GM19455 (cell line): Measurements from ENCODE around the gene ETNK2.

Experiments used
- ATAC-seq: cut with Tn5 transposase; IDR thresholded peaks from one replicate; pipeline ENCODE4 v1.9.1; 2021; ENCODE audit not compliant: unreplicated experiment

Gene ETNK2, protein sequence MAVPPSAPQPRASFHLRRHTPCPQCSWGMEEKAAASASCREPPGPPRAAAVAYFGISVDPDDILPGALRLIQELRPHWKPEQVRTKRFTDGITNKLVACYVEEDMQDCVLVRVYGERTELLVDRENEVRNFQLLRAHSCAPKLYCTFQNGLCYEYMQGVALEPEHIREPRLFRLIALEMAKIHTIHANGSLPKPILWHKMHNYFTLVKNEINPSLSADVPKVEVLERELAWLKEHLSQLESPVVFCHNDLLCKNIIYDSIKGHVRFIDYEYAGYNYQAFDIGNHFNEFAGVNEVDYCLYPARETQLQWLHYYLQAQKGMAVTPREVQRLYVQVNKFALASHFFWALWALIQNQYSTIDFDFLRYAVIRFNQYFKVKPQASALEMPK

DNA sequence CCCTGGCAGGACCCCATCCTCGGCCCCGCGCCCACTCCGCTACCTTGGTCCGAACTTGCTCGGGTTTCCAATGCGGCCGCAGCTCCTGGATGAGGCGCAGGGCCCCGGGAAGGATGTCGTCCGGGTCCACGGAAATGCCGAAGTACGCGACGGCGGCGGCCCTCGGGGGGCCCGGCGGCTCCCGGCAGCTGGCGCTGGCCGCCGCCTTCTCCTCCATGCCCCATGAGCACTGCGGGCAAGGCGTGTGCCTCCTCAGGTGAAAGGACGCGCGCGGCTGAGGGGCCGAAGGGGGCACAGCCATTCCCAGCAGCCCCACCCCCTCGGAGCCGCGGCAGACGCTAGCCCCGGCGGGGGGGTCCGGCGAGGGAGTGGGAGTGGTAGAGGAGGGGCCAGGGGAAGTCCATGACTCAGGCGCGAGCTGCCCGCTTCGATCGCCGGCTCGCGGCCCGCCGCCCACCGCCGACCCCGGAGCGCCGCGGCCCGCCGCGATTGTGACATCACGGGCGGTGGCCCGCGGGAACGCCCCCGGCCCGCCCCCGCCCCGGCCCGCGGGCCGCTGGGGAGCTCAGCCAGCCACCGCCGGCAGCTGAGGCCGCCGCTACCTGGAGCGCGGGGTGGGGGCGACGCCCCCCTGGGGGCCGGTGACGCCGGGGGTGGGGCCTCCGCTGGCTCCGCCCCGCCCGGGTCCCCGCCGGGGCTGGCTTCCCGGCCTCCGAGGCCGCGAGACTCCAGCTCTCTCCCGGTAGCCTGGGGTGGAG, at the start of gene ETNK2:
TSS of gene ETNK2 (minus strand) at position 493 of the 758 bp plus-strand sequence. CDS start at position 301, 192 bp downstream.
- no peak for ATAC-seq

DNA sequence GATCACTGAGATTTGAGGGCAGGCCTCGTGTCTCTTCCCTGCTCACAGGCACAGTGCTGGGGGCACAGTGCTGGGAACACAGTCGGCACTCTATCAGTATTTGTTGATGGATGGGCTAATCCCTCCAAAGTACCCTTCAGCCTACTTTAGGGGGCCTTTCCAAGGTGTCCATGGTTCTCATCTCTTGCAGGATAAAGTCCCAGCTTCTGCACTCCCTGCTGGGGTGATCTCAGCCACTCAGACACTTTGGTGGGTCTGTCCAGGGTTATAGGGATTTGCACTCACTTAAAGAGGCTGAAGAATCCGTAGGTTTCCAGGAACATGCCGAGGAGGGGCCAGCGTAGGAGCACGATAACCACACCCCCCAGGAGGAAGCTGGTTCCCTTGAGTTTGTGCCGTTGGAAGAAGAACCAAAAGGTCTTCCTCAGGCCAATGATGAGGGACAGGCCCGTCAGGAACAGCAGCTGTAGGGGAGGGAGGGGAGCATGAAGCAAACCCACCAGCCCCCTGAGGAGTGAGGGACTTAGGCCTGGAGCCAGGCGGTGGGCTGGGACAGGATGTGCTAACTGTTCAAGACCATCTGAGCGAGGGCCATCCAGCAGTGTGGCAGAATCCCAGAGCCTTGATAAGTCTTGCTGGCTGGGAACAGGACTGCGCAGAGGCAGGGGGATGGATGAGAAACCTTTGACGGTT, 49.6 kb upstream of the ETNK2 start:
- ATAC-seq, result no peak

GRCh38 chr1:204199579-204199978, 47.7 kb upstream of the ETNK2 start:
- ATAC-seq, result no peak

DNA sequence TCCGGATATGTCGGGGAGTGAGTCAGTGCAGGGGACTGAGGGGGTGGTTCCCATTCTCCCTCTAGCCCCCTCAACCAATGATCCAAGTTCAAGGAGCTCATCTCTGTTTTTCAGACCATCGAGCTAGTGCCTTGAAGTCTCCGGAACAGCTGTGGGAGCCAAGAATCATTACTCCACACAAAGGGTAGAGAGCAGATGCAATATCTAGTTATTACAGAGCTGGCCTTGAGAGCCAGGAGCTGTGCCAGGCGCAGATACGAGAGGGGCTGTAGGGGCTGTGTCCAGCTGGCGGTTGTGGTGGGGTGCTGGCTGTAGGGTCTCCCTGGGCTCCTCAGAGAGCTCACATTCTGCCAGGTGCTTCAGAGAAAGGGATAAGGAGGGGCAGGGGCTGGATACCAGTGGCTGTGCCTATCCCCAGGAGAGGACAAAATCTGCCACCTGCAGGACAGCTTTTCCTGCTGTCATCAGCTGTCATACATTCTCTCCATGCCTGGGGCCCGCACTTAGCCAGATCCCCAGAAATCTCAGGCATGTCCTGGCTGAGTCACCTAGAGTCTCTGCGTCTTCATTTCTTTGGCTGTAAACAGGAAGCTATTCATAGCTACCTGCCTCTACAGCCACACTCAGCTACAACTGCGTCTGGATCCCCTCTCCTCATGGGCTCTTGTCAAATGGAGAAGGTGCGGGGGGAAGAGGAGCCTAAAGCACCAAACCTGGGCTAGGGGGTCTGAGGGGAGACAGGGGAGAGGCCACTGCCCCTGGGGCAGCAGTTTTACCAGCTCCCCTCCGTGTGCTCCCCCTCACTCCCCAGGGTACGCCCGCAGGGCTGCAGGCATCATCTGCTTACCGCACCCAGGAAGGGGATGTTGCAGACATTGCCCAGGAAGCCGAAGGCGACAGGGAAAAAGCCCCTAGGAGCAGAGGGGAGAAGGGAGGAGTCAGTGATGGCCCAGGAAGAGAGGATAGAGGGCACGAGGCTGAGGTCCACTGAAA, 46.8 kb upstream of the ETNK2 start:
- ATAC-seq, result no peak

DNA sequence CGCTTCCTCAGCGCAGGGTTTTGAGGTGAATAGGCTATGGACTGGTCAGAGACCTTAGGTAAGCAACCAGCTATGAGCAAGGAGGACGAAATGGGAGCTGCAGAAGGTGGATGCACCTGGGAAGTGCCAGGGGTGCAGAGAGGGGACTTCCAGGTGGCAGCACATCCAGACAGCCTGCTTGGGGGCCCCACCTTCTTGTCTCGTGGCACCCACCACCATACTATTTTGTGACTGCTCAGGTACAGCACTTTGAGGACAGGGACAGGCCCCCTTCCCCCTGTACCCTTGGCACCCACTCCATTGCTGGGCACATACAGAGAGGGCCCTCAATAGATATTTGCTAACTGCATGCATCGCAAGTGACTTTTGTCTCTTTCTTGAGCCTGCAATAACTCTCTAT, 45.2 kb upstream of the ETNK2 start:
- no peak for ATAC-seq

GRCh38 chr1:204196068-204196795, 44.4 kb upstream of the ETNK2 start, which contains the start of gene KISS1:
KISS1 (minus strand) TSS chr1:204196491; CDS start chr1:204192876, 3,615 bp downstream.
- ATAC-seq, result no peak

GRCh38 chr1:204194771-204195170, 42.9 kb upstream of the ETNK2 start:
- ATAC-seq, result no peak

DNA sequence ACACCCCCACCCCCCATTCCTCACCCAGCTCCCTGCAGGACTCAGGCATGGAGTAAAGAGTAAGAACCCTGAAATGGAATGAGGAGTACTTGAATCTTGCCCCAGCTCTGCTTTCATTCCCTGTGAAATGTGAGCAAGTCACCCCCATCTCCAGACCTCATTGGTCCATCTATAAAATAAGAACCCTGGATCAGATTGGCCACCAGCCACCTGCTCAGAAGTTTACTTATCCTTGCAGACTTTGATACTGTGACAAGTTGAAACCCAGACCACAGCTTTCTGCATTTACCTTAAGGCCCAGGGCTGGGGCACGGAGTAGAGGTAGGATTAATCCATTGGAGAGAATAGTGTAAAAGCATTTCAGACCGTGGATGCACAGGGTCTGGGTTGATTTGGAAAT, 42.2 kb upstream of the ETNK2 start:
- ATAC-seq, result no peak

GRCh38 chr1:204192589-204193352, 40.9 kb upstream of the ETNK2 start:
- ATAC-seq, result no peak

DNA sequence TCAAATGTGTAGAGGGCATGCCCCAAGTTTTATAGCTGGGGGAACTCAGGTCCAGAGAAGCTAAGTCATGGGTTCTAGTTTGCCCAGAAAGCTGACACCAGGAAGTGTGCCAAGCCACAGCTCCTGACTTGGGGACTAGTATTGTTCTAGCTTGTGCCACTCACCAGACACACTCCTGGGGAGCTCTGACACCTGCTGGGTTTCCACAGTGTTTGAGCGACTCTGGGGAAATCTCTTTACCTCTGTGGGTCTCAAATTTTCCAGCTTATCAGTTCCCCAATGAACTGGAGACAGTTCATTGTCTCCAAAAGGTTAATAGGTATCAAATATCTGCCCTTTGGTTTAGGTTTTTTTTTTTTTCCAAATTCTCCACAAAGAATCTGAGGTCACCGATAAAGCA, 40.2 kb upstream of the ETNK2 start:
- no peak for ATAC-seq

DNA sequence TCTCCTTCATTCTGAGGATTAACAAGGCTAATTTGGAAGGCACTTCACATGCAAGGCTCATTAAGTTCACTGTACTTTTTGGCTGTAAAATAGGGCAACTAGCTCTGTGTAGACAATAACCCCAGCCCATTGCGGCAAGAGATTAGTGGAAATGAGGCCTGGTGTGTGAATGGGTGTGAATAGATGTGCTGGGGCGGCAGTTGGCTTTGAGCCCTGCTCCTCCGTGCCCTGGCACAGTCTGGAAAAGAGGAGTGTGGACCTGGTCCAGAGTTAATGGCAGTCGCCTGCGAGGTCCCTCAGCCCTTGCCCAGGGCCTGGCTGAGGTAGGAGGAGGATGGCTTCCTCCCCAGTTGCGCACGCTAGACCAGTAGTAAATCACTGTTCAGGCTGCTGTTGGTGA, 39.6 kb upstream of the ETNK2 start:
- ATAC-seq, result no peak

GRCh38 chr1:204190212-204191211, 38.7 kb upstream of the ETNK2 start:
- ATAC-seq, result no peak

DNA sequence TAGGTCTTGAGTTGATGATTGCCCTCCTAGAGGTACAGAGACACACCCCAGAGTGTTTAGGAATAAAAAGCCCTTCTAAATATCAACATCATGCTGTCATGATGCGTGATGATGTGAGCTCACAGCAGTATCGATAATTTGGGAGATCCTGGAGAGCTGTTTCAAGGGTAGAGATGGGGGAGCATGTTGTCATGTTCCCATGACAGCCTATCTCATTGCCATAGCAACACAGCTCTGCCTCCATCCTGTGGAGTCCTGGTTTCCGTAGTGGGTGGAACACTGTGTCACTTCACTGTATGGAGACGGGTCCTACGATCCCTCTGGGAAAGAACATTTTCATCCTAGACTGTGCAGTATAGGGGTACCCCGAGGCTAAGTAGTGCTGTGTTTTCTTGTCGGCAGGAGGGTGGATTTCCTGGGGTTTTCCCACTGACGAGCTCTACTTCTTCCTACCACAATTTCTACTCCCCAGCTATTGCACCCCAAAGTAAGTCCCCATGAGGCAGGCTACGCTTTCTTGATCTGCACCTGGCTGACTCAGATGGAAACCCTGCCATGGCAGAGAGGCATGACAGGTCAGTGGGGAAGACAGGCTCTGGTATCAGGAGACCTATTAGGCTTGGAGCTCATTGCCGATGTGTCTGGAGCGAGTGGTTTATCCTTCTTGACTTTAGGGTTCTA, 37.3 kb upstream of the ETNK2 start:
- no peak for ATAC-seq

- no peak for ATAC-seq
These were observed 34.8 kb upstream of the ETNK2 start for GRCh38 chr1:204186597-204186996.

- ATAC-seq, result no peak
These were observed 29.3 kb upstream of the ETNK2 start for GRCh38 chr1:204181116-204181515.

- ATAC-seq, result no peak
These were observed 28.3 kb upstream of the ETNK2 start for GRCh38 chr1:204180133-204180532.
